Measurements from ENCODE around the gene XCL2. TPM values are rescaled to one million over a fixed set of nuclear protein-coding genes. Genes with fewer than 3 reads are reported as not detected.
"Not testable (repeated sequence)": the region's sequence is repeated elsewhere in the genome, so short reads cannot be mapped to it uniquely, and the experiment has no call there.

The XCL2 gene, protein sequence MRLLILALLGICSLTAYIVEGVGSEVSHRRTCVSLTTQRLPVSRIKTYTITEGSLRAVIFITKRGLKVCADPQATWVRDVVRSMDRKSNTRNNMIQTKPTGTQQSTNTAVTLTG
- total RNA-seq = not detected

DNA sequence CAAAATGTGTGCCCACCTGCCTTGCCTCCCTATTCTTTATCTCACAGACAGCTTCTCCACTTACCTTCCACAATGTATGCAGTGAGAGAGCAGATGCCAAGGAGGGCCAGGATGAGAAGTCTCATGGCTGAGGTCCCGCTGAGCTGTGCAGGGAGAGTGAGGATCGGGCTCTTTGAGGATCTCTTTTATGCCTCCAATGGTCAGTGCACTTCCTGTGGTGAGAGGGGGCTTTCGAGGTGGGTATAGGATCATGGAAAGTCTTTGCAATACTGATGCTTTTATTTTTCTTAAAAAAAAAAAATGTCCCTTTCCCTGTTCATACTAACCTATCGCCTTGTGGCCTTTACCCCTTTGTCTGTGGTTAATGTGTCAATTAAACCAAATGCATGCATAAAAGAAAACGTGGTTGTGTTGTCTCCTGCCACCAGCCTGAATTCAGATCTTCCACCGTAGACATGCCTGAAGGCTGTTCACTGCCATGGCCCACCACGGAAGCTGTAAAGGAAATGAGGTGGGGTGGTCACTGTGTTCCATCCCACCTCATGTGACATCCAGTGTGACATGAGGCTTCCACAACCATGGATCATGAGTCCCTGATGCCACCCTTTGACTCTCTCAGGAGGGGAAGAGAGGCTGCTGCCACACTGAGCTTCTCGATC lies at the start of gene XCL2:
Gene XCL2, minus strand, starts transcription at position 158 of the 659 bp plus-strand sequence. Its CDS starts 33 bp downstream, at position 125.
- Mint-ChIP-seq H3K27me3 (peaks cover 20% of the 10 kb centered on the region), H3K36me3 (ENCODE audit: low read depth) (peaks cover 19% of the 10 kb centered on the region)
- H3K9me3 Mint-ChIP-seq, CTCF ChIA-PET, DNase-seq, H3K27ac Mint-ChIP-seq, H3K4me3 Mint-ChIP-seq, POLR2A ChIA-PET, H3K4me1 Mint-ChIP-seq: not testable (repeated sequence)

DNA sequence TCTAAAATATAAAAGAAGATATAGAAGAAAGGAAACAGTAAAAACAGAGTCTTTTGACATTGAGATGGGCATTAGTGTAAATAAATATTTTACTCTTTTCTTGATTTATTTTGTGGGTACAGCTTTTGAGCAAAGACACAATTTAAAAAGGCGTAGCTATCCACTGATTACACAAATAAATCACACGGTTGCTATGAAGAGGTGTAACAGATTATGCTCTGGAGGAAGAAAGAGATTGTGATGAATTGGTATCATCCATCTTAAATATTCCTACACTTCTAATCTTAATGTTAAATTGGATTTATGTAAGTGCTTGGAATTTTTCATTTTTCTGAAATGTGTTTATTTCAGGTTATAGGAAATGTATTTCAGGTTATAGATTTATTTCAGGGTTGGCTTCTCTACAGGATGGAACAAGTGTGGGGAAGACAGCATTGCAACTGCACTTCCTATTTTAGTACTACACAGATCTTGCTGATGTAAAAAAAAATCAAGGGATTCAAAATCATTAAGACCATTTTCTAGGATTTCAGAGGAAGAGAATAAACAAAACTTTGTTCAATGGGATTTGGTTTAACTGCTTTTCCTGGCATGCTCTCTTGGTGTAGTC lies 47.9 kb upstream of the XCL2 start:
- Mint-ChIP-seq H3K9me3 (peaks cover 4% of the 10 kb centered on the region), H3K27ac (no peak overlapping the region), H3K4me1 (no peaks in the 10 kb centered on the region), H3K36me3 (ENCODE audit: low read depth) (peaks cover 2% of the 10 kb centered on the region), H3K27me3 (peaks cover 2% of the 10 kb centered on the region), H3K4me3 (no peak overlapping the region)
- DNase-seq = no peak
- CTCF ChIA-PET = no interaction called here
- POLR2A ChIA-PET = no interaction called here

DNA sequence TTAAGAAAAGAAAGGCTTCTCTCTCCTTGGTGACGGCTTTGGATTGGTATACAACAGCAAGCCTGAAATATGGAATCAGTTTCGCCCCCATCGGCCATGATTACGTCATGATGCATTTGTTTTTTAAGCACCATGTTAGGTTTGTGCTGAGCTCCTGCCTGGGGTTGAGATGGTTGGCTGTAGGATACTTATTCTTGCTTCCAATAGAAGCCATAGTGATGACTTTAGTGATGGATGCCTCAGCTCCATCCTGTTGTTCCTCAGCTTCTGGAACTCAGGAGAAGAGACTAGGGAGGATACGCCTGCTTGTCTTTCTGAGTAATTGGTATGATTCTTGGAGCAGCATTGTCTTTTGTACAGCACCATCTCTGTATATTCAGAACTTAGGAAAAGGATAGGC lies 47.3 kb upstream of the XCL2 start:
- H3K27me3 Mint-ChIP-seq = peaks cover 2% of the 10 kb centered on the region
- no peaks in the 10 kb centered on the region for H3K36me3 Mint-ChIP-seq (ENCODE audit: low read depth)
- POLR2A ChIA-PET = no interaction called here
- no peaks in the 10 kb centered on the region for H3K4me1 Mint-ChIP-seq
- peaks cover 4% of the 10 kb centered on the region for H3K9me3 Mint-ChIP-seq
- DNase-seq = no peak
- CTCF ChIA-PET = no interaction called here
- no peak overlapping the region for H3K4me3 Mint-ChIP-seq
- H3K27ac Mint-ChIP-seq = no peak overlapping the region

DNA sequence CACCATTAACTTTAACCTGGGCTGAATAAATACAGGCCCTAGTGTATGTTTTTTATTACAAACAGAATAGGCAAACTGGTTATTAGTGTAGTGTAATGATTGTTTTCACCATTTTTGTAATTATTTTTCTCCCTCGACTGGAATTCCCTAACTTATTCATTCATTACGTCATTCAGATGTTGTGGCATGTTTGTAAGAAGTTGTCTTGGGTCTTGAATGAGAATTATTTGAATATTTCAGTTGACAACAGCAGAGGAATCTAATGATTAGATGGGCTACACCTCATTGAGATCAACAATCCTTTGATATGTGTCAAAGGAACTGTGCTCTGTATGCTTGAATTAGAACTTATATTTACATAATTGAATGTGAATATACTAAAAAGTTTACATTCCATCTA lies 45.4 kb upstream of the XCL2 start:
- no peaks in the 10 kb centered on the region for H3K36me3 Mint-ChIP-seq (ENCODE audit: low read depth)
- no peak overlapping the region for H3K4me3 Mint-ChIP-seq
- ChIA-PET CTCF (no interaction called here), POLR2A (no interaction called here)
- H3K9me3 Mint-ChIP-seq = peaks cover 4% of the 10 kb centered on the region
- H3K27ac Mint-ChIP-seq = no peak overlapping the region
- H3K27me3 Mint-ChIP-seq = peaks cover 2% of the 10 kb centered on the region
- no peak for DNase-seq
- no peaks in the 10 kb centered on the region for H3K4me1 Mint-ChIP-seq

DNA sequence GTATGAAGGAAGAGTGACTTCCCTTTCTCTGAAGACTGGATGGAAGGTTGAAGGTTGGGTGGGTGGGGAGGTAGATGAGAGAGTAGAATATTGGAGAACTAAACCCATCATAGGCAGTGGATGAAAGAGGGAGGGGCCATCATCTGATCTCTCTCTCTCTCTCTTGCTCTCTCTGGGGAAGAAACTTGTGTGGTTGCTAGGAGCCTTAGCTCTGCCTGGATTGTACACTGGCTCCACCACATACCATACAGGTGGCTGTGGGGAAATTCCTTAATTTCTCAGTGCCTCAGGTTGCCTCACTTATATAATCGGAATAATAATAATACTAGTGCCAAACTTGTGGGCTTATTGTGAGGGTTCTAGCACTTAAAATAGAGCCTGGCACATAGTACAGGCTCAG lies 42.1 kb upstream of the XCL2 start:
- H3K4me1 Mint-ChIP-seq = no peaks in the 10 kb centered on the region
- no peak overlapping the region for H3K4me3 Mint-ChIP-seq
- peaks cover 4% of the 10 kb centered on the region for H3K9me3 Mint-ChIP-seq
- CTCF ChIA-PET = interaction anchor here (0.9 kb wide), 1 partner anchor 17 kb away, joined by 3 read pairs; no protein-coding TSS in a partner anchor
- no peak for DNase-seq
- H3K27ac Mint-ChIP-seq = no peak overlapping the region
- no peaks in the 10 kb centered on the region for H3K36me3 Mint-ChIP-seq (ENCODE audit: low read depth)
- POLR2A ChIA-PET = no interaction called here
- peaks cover 2% of the 10 kb centered on the region for H3K27me3 Mint-ChIP-seq

DNA sequence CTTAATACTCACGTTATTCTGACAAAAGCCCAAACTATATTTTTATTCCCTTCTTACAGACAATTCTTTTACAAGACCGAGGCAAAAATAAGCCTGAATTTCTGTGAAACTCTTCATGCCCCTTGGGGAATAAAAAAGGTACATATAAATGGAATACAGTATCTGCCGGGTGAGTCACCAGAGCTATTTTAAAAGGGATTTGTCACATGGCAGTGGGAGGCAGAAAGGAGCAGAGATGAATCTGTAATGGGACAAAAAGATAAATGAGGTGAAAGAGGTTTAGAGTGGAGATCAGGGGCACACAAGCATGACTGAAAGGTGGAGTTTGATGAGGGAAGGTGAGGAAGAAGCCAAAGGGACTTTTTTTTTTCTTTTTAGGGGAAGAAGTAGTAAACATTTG lies 41.4 kb upstream of the XCL2 start:
- H3K4me1 Mint-ChIP-seq = no peaks in the 10 kb centered on the region
- POLR2A ChIA-PET = no interaction called here
- H3K36me3 Mint-ChIP-seq (ENCODE audit: low read depth) = no peaks in the 10 kb centered on the region
- CTCF ChIA-PET = no interaction called here
- no peak overlapping the region for H3K4me3 Mint-ChIP-seq
- H3K27ac Mint-ChIP-seq = no peak overlapping the region
- no peak for DNase-seq
- peaks cover 2% of the 10 kb centered on the region for H3K27me3 Mint-ChIP-seq
- peaks cover 4% of the 10 kb centered on the region for H3K9me3 Mint-ChIP-seq

DNA sequence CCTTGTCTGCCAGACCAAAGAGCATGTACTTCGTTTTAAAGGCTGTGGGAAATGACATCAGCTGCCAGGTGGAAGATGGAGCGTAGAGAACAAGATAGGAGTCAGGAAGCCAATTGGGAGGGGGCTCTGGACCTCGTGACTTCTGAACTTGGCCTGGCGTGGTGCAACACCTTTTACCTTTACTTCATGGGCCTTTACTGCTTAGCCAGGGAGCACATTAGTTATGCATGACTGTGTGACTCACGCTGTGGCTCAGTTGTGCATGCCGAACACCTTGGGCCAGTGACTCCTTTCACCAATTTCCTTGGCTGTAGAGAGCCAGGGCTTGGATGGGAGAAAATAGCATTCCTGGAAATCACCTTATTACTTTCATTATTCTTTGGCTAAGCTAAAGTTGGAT lies 39.8 kb upstream of the XCL2 start:
- ChIA-PET CTCF (interaction anchor here (1.1 kb wide), 1 partner anchor 241 kb away, joined by 3 read pairs; no protein-coding TSS in a partner anchor), POLR2A (no interaction called here)
- Mint-ChIP-seq H3K27ac (no peak overlapping the region), H3K27me3 (no peaks in the 10 kb centered on the region), H3K36me3 (ENCODE audit: low read depth) (no peaks in the 10 kb centered on the region), H3K4me3 (no peak overlapping the region), H3K4me1 (no peaks in the 10 kb centered on the region), H3K9me3 (peaks cover 4% of the 10 kb centered on the region)
- no peak for DNase-seq

DNA sequence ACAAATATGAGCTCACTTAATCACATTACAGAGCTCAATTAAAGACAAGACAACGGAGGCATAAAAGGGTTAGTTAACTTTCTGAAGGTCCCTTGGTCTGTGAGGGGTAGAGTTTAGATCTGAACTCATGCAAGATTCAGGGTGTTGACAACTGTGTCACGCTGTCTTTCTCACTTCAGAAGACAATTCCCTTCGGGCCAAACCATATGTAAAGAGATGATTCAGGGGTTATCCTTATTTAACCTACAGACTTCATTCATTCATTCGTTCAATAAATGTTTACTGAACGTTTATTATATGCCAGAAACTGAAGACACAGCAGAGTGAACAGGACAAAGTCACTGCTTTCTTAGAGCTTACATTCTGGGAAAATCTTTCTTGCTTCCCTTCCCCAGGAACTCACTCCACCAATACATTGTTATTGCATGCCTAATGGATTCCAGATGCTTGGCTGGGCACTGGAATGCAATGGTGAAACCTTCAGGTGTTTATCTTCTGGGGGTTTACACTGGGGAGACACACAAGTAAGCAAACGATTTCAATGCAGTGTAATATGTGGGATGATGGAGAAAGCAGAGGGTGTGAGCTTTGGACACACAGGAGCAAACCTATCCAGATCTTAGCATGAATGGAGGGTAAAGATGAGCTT lies 39.0 kb upstream of the XCL2 start:
- peaks cover 4% of the 10 kb centered on the region for H3K9me3 Mint-ChIP-seq
- H3K27me3 Mint-ChIP-seq = no peaks in the 10 kb centered on the region
- no peak for DNase-seq
- H3K36me3 Mint-ChIP-seq (ENCODE audit: low read depth) = no peaks in the 10 kb centered on the region
- no peak overlapping the region for H3K4me3 Mint-ChIP-seq
- H3K27ac Mint-ChIP-seq = no peak overlapping the region
- ChIA-PET CTCF (interaction anchor here (1.1 kb wide), 1 partner anchor 240 kb away, joined by 3 read pairs; no protein-coding TSS in a partner anchor), POLR2A (no interaction called here)
- H3K4me1 Mint-ChIP-seq = no peaks in the 10 kb centered on the region

DNA sequence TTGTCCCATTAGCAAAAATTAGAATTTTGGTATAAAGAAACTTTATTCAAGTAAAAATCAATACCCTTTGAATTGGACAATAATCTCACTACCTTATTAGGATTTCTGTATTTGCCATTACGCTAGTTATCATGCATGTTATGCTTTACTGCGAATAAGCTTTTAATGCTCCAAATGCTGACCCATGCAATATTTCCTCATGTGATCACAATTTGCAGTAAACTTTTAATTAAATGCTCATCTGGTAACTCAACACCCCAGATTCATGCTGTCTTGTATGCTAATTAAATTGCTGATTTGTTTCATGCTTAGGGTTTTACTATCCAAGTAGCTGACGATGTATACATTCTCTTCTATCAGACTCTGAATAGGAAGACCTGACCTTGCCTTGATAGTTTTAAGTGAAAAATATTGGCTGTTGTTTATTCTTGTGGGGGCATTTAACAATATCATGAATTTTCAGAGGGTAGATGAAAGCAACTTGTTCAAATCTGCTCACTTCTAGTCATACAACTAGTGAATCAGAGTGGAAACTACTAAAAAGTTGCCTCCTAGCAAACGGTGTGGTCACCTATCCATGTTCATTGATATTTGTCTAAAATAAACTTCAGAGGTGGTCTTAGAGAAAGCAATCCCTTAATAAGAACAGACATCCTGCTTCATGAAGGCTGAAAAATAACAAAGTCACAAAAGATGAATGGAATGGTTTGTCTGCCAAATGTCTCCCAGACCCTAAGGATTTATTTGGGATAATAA lies 38.2 kb upstream of the XCL2 start:
- no peak overlapping the region for H3K4me3 Mint-ChIP-seq
- H3K27ac Mint-ChIP-seq = no peak overlapping the region
- no peaks in the 10 kb centered on the region for H3K27me3 Mint-ChIP-seq
- ChIA-PET CTCF (no interaction called here), POLR2A (no interaction called here)
- H3K36me3 Mint-ChIP-seq (ENCODE audit: low read depth) = no peaks in the 10 kb centered on the region
- no peaks in the 10 kb centered on the region for H3K4me1 Mint-ChIP-seq
- DNase-seq = no peak
- no peaks in the 10 kb centered on the region for H3K9me3 Mint-ChIP-seq

DNA sequence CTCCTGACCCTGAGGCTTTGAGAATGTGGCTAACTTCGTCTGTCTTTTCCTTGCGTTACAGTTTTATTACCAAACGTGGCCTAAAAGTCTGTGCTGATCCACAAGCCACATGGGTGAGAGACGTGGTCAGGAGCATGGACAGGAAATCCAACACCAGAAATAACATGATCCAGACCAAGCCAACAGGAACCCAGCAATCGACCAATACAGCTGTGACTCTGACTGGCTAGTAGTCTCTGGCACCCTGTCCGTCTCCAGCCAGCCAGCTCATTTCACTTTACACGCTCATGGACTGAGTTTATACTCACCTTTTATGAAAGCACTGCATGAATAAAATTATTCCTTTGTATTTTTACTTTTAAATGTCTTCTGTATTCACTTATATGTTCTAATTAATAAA lies 37.2 kb upstream of the XCL2 start:
- POLR2A ChIA-PET; H3K9me3 Mint-ChIP-seq; DNase-seq; H3K4me3 Mint-ChIP-seq; H3K4me1 Mint-ChIP-seq; H3K27ac Mint-ChIP-seq; H3K27me3 Mint-ChIP-seq; CTCF ChIA-PET; H3K36me3 Mint-ChIP-seq (ENCODE audit: low read depth): not testable (repeated sequence)

DNA sequence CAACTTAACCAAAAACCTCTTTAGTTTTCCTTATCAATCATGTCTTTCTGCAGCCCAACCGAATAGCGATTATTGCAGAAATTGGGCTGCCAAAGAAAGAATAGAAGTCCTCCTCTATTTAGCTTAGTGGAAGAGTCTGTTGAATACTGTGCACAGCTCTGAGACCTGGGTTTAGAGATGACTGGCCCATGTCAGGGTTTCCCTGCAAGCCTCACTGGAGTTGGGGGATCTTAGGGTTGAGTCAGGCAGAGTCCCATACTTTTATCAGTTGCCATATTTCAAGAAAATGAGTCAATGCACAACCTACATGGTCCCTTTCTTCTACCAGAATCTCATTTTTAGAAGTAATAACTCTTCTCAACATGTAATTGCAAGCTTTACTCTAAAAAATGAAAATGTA lies 36.5 kb upstream of the XCL2 start:
- POLR2A ChIA-PET; H3K27me3 Mint-ChIP-seq; H3K36me3 Mint-ChIP-seq (ENCODE audit: low read depth); H3K27ac Mint-ChIP-seq; CTCF ChIA-PET; H3K4me1 Mint-ChIP-seq; DNase-seq; H3K4me3 Mint-ChIP-seq; H3K9me3 Mint-ChIP-seq: not testable (repeated sequence)

DNA sequence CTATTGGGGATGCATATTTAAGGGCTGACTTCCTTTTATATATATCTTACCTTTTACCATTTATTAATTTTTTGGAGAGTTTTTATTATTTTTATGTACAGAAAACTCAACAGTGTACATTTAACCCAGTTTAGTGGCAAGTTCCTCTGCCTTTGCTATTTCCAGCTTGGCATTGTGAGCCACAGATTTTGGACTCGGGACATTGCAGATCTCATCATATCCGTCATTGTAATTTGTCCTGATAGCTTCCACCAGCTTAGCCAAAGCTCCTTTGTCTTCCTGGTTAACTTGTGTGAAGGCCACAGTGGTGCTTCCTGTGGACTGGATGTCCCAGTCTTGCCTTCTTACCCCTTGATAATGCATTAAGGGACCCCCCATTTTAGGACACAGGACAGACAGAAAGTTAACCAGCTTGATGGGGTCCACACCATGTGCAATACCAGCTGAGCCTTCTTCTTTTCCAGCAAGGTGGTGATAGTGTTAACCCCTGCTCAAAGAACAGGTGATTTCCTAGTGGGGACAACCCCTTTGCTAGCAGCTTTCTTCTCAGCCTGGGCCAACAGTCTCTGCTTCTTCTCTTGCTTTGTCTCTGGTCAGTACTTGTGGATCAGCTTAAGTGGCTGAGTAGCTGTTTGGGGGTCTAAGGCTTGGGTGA lies 34.9 kb upstream of the XCL2 start:
- CTCF ChIA-PET = interaction anchor here (0.7 to 2.1 kb wide), 3 partner anchors 25 to 236 kb away, joined by 4 to 12 read pairs (median 8); no protein-coding TSS in a partner anchor
- DNase-seq; H3K27me3 Mint-ChIP-seq; H3K4me3 Mint-ChIP-seq; H3K9me3 Mint-ChIP-seq; POLR2A ChIA-PET; H3K36me3 Mint-ChIP-seq (ENCODE audit: low read depth); H3K27ac Mint-ChIP-seq: not testable (repeated sequence)
- H3K4me1 Mint-ChIP-seq = peaks cover 14% of the 10 kb centered on the region

DNA sequence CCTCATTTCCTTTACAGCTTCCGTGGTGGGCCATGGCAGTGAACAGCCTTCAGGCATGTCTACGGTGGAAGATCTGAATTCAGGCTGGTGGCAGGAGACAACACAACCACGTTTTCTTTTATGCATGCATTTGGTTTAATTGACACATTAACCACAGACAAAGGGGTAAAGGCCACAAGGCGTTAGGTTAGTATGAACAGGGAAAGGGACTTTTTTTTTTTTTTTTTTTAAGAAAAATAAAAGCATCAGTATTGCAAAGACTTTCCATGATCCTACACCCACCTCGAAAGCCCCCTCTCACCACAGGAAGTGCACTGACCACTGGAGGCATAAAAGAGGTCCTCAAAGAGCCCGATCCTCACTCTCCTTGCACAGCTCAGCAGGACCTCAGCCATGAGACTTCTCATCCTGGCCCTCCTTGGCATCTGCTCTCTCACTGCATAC lies 32.5 kb upstream of the XCL2 start, which contains the start of gene XCL1:
Gene XCL1, plus strand, starts transcription at position 361 of the 444 bp plus-strand sequence. Its CDS starts 33 bp downstream, at position 394.
- CTCF ChIA-PET = interaction anchor here (1.2 kb wide), 1 partner anchor 27 kb away, joined by 3 read pairs; no protein-coding TSS in a partner anchor
- DNase-seq; H3K36me3 Mint-ChIP-seq (ENCODE audit: low read depth); H3K27ac Mint-ChIP-seq; POLR2A ChIA-PET; H3K9me3 Mint-ChIP-seq; H3K4me3 Mint-ChIP-seq: not testable (repeated sequence)
- Mint-ChIP-seq H3K4me1 (peaks cover 27% of the 10 kb centered on the region), H3K27me3 (peaks cover 12% of the 10 kb centered on the region)

Data from activated CD4-positive, alpha-beta memory T cell treated with anti-CD3 and anti-CD28 coated beads, Interleukin-2, amount 10 ng/mL, durations not matched to agents 7 days and 5 days (primary cell).